Stimulated activated CD4-positive, alpha-beta T cell treated with anti-CD3 and anti-CD28 coated beads, Interleukin-15, amount 100 ng/mL, for 1 hour (primary cell): ENCODE results near the gene CCDC88A.
"Not testable (repeated sequence)": the region's sequence is repeated elsewhere in the genome, so short reads cannot be mapped to it uniquely, and the experiment has no call there.

Experiments
- DNase-seq, 2 donors: peaks; one replicate each; pipeline ENCODE4 v3.0.0-alpha.2; 2020; ENCODE audit warnings: low read depth in 1 of 2, low spot score in 1 of 2

The CCDC88A gene

DNA sequence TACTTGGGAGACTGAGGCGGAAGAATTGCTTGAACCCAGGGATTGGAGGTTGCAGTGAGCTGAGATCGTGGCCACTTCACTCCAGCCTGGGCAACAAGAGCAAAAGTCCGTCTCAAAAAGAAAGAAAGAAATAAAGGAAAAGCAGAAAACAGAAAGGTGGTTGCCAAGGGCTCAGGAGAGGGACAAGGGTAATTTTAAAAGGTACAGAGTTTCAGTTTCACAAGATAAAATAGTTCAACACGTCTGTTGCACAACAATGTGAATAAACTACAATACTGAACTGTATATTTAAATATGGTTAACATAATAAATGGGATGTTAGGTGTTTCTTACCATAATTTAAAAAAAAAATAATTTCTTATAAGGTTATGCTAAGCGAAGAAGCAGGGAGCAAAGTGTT, 174.2 kb downstream of the CCDC88A start:
- DNase-seq: no peak

DNA sequence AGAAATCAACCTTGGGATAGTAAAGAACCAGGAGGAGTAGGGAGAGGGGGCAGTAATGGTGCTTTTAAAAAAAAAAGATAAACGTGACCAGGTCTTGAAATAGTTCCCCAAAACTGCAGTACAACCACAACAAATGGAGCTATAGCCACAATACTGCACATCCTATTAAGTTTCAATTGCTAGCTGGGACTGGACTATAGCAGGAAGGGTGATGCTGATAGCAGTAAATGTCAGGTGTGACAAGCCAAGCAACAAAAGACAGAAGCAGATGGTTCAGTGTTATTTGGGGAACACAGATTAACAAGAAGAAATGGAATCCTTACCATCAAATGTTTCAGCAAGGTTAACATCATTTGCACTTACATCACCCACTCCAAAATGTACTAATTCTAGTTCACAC, 177.0 kb downstream of the CCDC88A start:
- DNase-seq: no peak

DNA sequence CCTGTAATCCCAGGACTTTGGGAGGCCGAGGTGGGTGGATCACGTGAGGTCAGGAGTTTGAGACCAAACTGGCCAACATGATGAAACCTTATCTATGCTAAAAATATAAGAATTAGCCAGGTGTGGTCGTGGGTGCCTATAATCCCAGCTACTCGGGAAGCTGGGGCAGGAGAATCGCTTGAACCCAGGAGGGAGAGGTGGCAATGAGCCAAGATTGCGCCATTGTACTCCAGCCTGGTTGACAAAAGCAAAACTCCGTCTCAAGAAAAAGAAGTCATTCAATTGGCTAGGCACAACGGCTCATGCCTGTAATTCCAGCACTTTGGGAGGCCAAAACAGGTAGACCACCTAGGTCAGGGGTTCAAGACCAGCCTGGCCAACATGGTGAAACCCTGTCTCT, 178.1 kb downstream of the CCDC88A start:
- not testable (repeated sequence) for DNase-seq

DNA sequence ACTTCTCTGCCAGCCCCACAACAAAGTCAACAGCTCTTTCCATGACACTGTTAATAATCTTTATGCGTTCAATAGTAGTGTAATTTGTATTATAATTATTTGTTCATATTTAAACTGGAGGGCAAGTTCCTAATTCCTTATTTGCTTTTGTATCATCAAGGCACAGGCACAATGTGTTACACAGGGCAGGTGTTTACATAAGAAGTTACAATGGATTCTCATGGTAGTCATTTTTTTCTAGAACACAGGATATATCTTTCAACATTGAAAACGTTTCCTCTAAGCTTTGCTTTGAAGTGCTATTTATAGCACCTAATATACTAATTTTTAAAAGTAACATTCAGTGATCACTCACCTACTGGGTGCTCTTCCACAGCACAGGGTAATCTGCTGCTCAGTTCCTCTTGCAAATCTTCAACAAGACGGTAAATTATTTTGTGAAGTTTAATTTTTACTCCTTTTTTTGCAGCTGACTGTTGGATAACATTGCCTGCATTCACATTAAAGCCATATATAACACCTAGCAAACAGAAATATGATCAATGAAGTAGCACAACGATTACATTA, 179.9 kb downstream of the CCDC88A start:
- no peak for DNase-seq
